A549 (cell line): ENCODE measurements around the gene VSIR. TPM values are rescaled to one million over a fixed set of nuclear protein-coding genes. Genes with fewer than 3 reads are reported as not detected.

Experiments
- ATAC-seq, 2 experiments: fragments of 200-7000 bp in 1 of 2; fragments of >200 bp in 1 of 2; cut with Nextera tagmentation in 1 of 2; cut with Tn5 transposase in 1 of 2; 3 replicates each; pipeline versions ENCODE4 v1.8.0 to v1.9.1; 2018 to 2020; ENCODE audit warnings: mild to moderate bottlenecking in 1 of 2, moderate library complexity in 1 of 2
- CTCF ChIA-PET: fragments of 300-600 bp; sonication (Branson Sonifier 250); formaldehyde crosslinking; extraction: SDS; loops from one replicate; lab custom pipeline; 2021; ENCODE audit warnings: antibody characterized with exemption, inconsistent platforms; lab: Yijun Ruan, JAX
- POLR2A ChIA-PET: fragments of 350-600 bp; formaldehyde crosslinking; extraction: SDS; loops from one replicate; lab custom pipeline; 2021; ENCODE audit warnings: antibody characterized with exemption, inconsistent platforms; lab: Yijun Ruan, JAX
- DNase-seq, 2 experiments: peaks; one replicate each; pipeline versions ENCODE4 v3.0.0 to v3.0.0-alpha.2; 2011 to 2016; ENCODE audit warnings: low read depth in 1 of 2, low spot score in 1 of 2
- FAIRE-seq: peaks from 2 replicates; lab custom pipeline; 2011; peaks lifted over from hg19 to GRCh38; lab: Jason Lieb, UNC
- H3K27ac ChIP-seq, 2 experiments: fragments of >200 bp; sonication (Bioruptor Twin); formaldehyde crosslinking; 3 replicates each; pipeline ENCODE4 v1.5.1; 2016 to 2017
- H3K4me1 ChIP-seq: fragments of >200 bp; sonication (Bioruptor Twin); formaldehyde crosslinking; 3 replicates; pipeline ENCODE4 v1.6.1; 2016
- H3K4me2 ChIP-seq: fragments of >200 bp; sonication (Bioruptor Twin); formaldehyde crosslinking; 3 replicates; pipeline ENCODE4 v1.6.1; 2016
- H3K4me3 ChIP-seq: fragments of >200 bp; sonication (Bioruptor Twin); formaldehyde crosslinking; 3 replicates; pipeline ENCODE4 v1.5.1; 2016
- H3K9me3 ChIP-seq: fragments of >200 bp; sonication (Bioruptor Twin); formaldehyde crosslinking; 3 replicates; pipeline ENCODE4 v1.6.1; 2016
- CBX2 ChIP-seq: fragments of 200-600 bp; sonication (generic); IDR thresholded peaks from 2 replicates; pipeline ENCODE4 v1.6.1; 2016; ENCODE audit warnings: low read depth, mild to moderate bottlenecking, borderline replicate concordance
- CEBPB ChIP-seq, 2 experiments: fragments of >200 bp in 1 of 2; sonication (Bioruptor Twin) in 1 of 2; formaldehyde crosslinking in 1 of 2; IDR thresholded peaks; 2 replicates each; pipeline ENCODE4 v1.6.1; 2012 to 2016
- CTCF ChIP-seq: fragments of >200 bp; sonication (Bioruptor Twin); formaldehyde crosslinking; IDR thresholded peaks from 3 replicates; pipeline ENCODE4 v1.5.1; 2016
- FOSB ChIP-seq: fragments of 250-450 bp; sonication (Bioruptor Pico); IDR thresholded peaks from 2 replicates; pipeline ENCODE4 v1.5.0; 2020; ENCODE audit warnings: mild to moderate bottlenecking, moderate library complexity
- FOSL2 ChIP-seq, 2 experiments: fragments of 450-650 bp in 1 of 2; fragments of >200 bp in 1 of 2; sonication (Bioruptor Twin) in 1 of 2; formaldehyde crosslinking; IDR thresholded peaks; 2 replicates each; pipeline versions ENCODE4 v1.5.0 to v1.6.1; 2016 to 2020; ENCODE audit warnings: mild to moderate bottlenecking in 1 of 2, moderate library complexity in 1 of 2
- GATA3 ChIP-seq: IDR thresholded peaks from 2 replicates; pipeline ENCODE4 v1.6.1; 2012; ENCODE audit warnings: borderline replicate concordance
- HMGXB4 ChIP-seq: fragments of 250-450 bp; sonication (Bioruptor Pico); IDR thresholded peaks from 2 replicates; pipeline ENCODE4 v1.5.0; 2021; ENCODE audit warnings: mild to moderate bottlenecking, moderate library complexity, borderline replicate concordance
- HOXB13 ChIP-seq: fragments of 250-450 bp; sonication (Bioruptor Pico); IDR thresholded peaks from 2 replicates; pipeline ENCODE4 v1.5.0; 2020; ENCODE audit warnings: low read depth, mild to moderate bottlenecking, moderate library complexity
- HOXB5 ChIP-seq: fragments of 250-450 bp; sonication (Bioruptor Pico); IDR thresholded peaks from 2 replicates; pipeline ENCODE4 v1.5.0; 2020; ENCODE audit warnings: mild to moderate bottlenecking, moderate library complexity
- JUN ChIP-seq, 2 experiments: fragments of >200 bp; sonication (Bioruptor Twin); formaldehyde crosslinking; IDR thresholded peaks; 2 replicates in 1 of 2; 3 replicates in 1 of 2; pipeline ENCODE4 v1.6.1; 2016 to 2017
- KDM1A ChIP-seq: fragments of 200-600 bp; sonication (generic); IDR thresholded peaks from 2 replicates; pipeline ENCODE4 v1.6.1; 2016; ENCODE audit warnings: low read depth, mild to moderate bottlenecking
- KDM5A ChIP-seq: fragments of 200-600 bp; sonication (generic); IDR thresholded peaks from 2 replicates; pipeline ENCODE4 v1.6.1; 2016; ENCODE audit warnings: antibody characterized with exemption, mild to moderate bottlenecking
- NFE2L2 ChIP-seq: fragments of 150-350 bp; conservative IDR thresholded peaks from 2 replicates; pipeline ENCODE4 v1.6.1; 2014; ENCODE audit warnings: low read length
- NR3C1 ChIP-seq: fragments of >200 bp; sonication (Bioruptor Twin); formaldehyde crosslinking; IDR thresholded peaks from 3 replicates; pipeline ENCODE4 v1.6.1; 2017
- PBX3 ChIP-seq: IDR thresholded peaks from 2 replicates; pipeline ENCODE4 v1.6.1; 2012
- PHF8 ChIP-seq: fragments of 200-600 bp; sonication (generic); IDR thresholded peaks from 2 replicates; pipeline ENCODE4 v1.6.1; 2016; ENCODE audit warnings: low read depth, mild to moderate bottlenecking, antibody characterized with exemption, moderate library complexity, borderline replicate concordance
- POLR2AphosphoS2 ChIP-seq: conservative IDR thresholded peaks from 2 replicates; pipeline ENCODE4 v1.6.1; 2012; ENCODE audit warnings: low read length, improper control_type of control experiment, inconsistent platforms
- RAD21 ChIP-seq, 2 experiments: fragments of >200 bp in 1 of 2; sonication (Bioruptor Twin) in 1 of 2; formaldehyde crosslinking in 1 of 2; IDR thresholded peaks in 1 of 2; conservative IDR thresholded peaks in 1 of 2; 2 replicates in 1 of 2; 3 replicates in 1 of 2; pipeline ENCODE4 v1.6.1; 2012 to 2018; ENCODE audit warnings: inconsistent platforms in 1 of 2
- SMC3 ChIP-seq: fragments of >200 bp; sonication (Bioruptor Twin); formaldehyde crosslinking; IDR thresholded peaks from 3 replicates; pipeline ENCODE4 v1.6.1; 2018; ENCODE audit warnings: inconsistent platforms
- TFCP2L1 ChIP-seq: fragments of 250-450 bp; sonication (Bioruptor Pico); IDR thresholded peaks from 2 replicates; pipeline ENCODE4 v1.5.0; 2021; ENCODE audit warnings: mild to moderate bottlenecking
- ZC3H11A ChIP-seq: fragments of 450-650 bp; IDR thresholded peaks from 2 replicates; pipeline ENCODE4 v1.6.1; 2014; ENCODE audit warnings: antibody characterized with exemption, mild to moderate bottlenecking
- WGBS: methylation state at CpG from one replicate; pipeline ENCODE4 v1.1.6; 2017; ENCODE audit errors: missing lambda C conversion rate; 5-methylcytosine and 5-hydroxymethylcytosine counted together
- polyA plus RNA-seq, 4 experiments: library from polyadenylated mRNA; depleted of rRNA in 3 of 4; stranded (reverse); fragments of >200 nt; fragmentation: RNase III in 1 of 4; extraction: RNeasy Plus Mini Kit Qiagen cat#74134 plus additional on column Dnase treatment in 1 of 4; gene quantifications; 2 replicates in 3 of 4; 3 replicates in 1 of 4; pipeline ENCODE4 v1.2.3, GENCODE V29; 2011 to 2017
- TF ChIP-seq, protein P1 (sequence below): fragments of >200 bp; sonication (Bioruptor Twin); formaldehyde crosslinking; IDR thresholded peaks from 3 replicates; pipeline ENCODE4 v1.6.1; 2016

Gene VSIR
- polyA plus RNA-seq, 2 of the 4 experiments (the other 2 are of a cell fraction), result 15.5 to 18.5 TPM

GRCh38 chr10:71710519-71710918 is 62.8 kb downstream of the VSIR start:
- no peak for TF ChIP-seq PHF8
- no peak for TF ChIP-seq CBX2
- TF ChIP-seq KDM5A, result no peak
- TF ChIP-seq, protein P1, sequence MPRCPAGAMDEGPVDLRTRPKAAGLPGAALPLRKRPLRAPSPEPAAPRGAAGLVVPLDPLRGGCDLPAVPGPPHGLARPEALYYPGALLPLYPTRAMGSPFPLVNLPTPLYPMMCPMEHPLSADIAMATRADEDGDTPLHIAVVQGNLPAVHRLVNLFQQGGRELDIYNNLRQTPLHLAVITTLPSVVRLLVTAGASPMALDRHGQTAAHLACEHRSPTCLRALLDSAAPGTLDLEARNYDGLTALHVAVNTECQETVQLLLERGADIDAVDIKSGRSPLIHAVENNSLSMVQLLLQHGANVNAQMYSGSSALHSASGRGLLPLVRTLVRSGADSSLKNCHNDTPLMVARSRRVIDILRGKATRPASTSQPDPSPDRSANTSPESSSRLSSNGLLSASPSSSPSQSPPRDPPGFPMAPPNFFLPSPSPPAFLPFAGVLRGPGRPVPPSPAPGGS, result no peak
- no peak for TF ChIP-seq GATA3
- H3K9me3 ChIP-seq, result no peaks in the 10 kb centered on the region
- ATAC-seq, result no peak
- ChIA-PET POLR2A (no interaction called here), CTCF (interaction anchor here (1.2 to 3.0 kb wide), 3 partner anchors 14 to 396 kb away, joined by 3 to 17 read pairs (median 7); partner anchors contain the start of gene SLC29A3)
- no peak overlapping the region for H3K27ac ChIP-seq
- DNase-seq, result no peak
- no peak for FAIRE-seq
- 94% methylated on average over 2 of the region's 2 CpGs for WGBS
- H3K4me3 ChIP-seq, result no peak overlapping the region
- H3K4me2 ChIP-seq, result no peak overlapping the region
- peaks cover 21% of the 10 kb centered on the region for H3K4me1 ChIP-seq

GRCh38 chr10:71708897-71709882 is 64.1 kb downstream of the VSIR start:
- H3K4me3 ChIP-seq, result no peak overlapping the region
- TF ChIP-seq ZC3H11A, result no peak
- 0 out of 3 replicates have a peak, but pooled peaks have one; percentile 11 for TF ChIP-seq SMC3
- TF ChIP-seq, all 56 proteins: peak for 1
- Histone ChIP-seq H3K4me2 (peak overlapping the region; percentile 20; the same call in 1 of the 3 replicates), H3K9me3 (no peaks in the 10 kb centered on the region), H3K27ac (peak overlapping the region in 1 of 2 experiments; percentile 52; a peak in 3 of 6 replicates), H3K4me1 (peaks cover 20% of the 10 kb centered on the region)
- ChIA-PET POLR2A (interaction anchor here (0.7 kb wide), 1 partner anchor 390 kb away, joined by 3 read pairs; the partner anchor contains the start of gene SLC29A3), CTCF (interaction anchor here (0.6 to 9.3 kb wide), 47 partner anchors 7 to 407 kb away, joined by 3 to 133 read pairs (median 5); partner anchors contain the start of genes C10orf105, CDH23, SLC29A3 and VSIR)
- WGBS, result 70% methylated on average over 28 of the region's 28 CpGs
- FAIRE-seq, result no peak
- no peak for DNase-seq
- ATAC-seq, result peak in 1 of 2 experiments; percentile 21; a peak in 1 of 6 replicates

GRCh38 chr10:71708301-71708703 is 65.0 kb downstream of the VSIR start:
- Histone ChIP-seq H3K27ac (peak overlapping the region in 1 of 2 experiments; percentile 52; a peak in 3 of 6 replicates), H3K4me2 (peak overlapping the region; percentile 20), H3K9me3 (no peaks in the 10 kb centered on the region), H3K4me3 (no peak overlapping the region), H3K4me1 (peaks cover 11% of the 10 kb centered on the region)
- FAIRE-seq, result no peak
- WGBS, result 14% methylated on average over 9 of the region's 10 CpGs
- CTCF ChIA-PET, result interaction anchor here (0.6 to 9.3 kb wide), 58 partner anchors 8 to 404 kb away, joined by 3 to 133 read pairs (median 4); partner anchors contain the start of genes C10orf105, CDH23, SLC29A3 and VSIR
- peak; percentile 41 to 42 for DNase-seq
- POLR2A ChIA-PET, result interaction anchor here (0.7 kb wide), 1 partner anchor 389 kb away, joined by 3 read pairs; the partner anchor contains the start of gene SLC29A3
- peak; percentile 66 to 87 for ATAC-seq
- peak; percentile 74 for TF ChIP-seq SMC3
- TF ChIP-seq JUN (IDR thresholded peaks at IDR 0.05), result no peak
- TF ChIP-seq HOXB13 (CRISPR knock-in tag), result no peak
- TF ChIP-seq HOXB5, result no peak
- TF ChIP-seq POLR2AphosphoS2, result no peak
- TF ChIP-seq HMGXB4 (CRISPR knock-in tag), result no peak
- no peak for TF ChIP-seq PBX3
- no peak for TF ChIP-seq NFE2L2
- TF ChIP-seq NR3C1, result no peak
- TF ChIP-seq CTCF, result peak; percentile 74
- TF ChIP-seq FOSB (CRISPR knock-in tag), result no peak
- TF ChIP-seq TFCP2L1 (CRISPR knock-in tag), result no peak
- no peak for TF ChIP-seq PHF8
- TF ChIP-seq, protein P1, result no peak
- TF ChIP-seq FOSL2 (IDR thresholded peaks at IDR 0.05), result no peak
- TF ChIP-seq FOSL2 (CRISPR knock-in tag; IDR thresholded peaks at IDR 0.05), result no peak
- TF ChIP-seq RAD21 (conservative IDR thresholded peaks at IDR 0.05 in 1 of 2, IDR thresholded peaks at IDR 0.05 in 1 of 2), result peak; percentile 79 to 83
- TF ChIP-seq CEBPB (IDR thresholded peaks at IDR 0.05), result no peak
- TF ChIP-seq KDM1A, result no peak
